GM12872 (cell line): ENCODE results near the gene OXA1L.

Experiments
- TF ChIP-seq, protein P1 (sequence below): IDR thresholded peaks from 3 replicates; pipeline ENCODE4 v1.5.1; 2011; ENCODE audit warnings: low read depth, mild to moderate bottlenecking, low read length, moderate library complexity; ENCODE audit not compliant: insufficient read depth

The OXA1L gene

DNA sequence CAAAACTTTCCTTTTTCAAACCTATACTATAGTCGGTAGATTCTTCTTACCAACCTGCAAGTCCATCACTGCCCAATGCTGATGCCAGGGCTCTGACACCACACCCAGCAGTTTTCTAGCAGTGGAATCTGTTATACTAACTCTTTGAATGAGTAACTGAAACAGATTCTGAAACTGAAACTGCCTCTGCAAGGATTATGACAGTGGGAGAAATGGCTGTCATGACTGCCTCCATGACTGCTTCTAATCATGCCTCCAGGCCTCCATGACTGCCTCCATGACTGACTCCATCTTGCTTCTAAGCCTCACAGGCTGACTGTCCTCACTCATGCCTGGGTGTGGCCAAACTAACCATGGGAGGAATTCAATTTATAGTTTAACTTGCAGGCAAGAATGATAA, 29.4 kb upstream of the OXA1L start:
- TF ChIP-seq, protein P1, sequence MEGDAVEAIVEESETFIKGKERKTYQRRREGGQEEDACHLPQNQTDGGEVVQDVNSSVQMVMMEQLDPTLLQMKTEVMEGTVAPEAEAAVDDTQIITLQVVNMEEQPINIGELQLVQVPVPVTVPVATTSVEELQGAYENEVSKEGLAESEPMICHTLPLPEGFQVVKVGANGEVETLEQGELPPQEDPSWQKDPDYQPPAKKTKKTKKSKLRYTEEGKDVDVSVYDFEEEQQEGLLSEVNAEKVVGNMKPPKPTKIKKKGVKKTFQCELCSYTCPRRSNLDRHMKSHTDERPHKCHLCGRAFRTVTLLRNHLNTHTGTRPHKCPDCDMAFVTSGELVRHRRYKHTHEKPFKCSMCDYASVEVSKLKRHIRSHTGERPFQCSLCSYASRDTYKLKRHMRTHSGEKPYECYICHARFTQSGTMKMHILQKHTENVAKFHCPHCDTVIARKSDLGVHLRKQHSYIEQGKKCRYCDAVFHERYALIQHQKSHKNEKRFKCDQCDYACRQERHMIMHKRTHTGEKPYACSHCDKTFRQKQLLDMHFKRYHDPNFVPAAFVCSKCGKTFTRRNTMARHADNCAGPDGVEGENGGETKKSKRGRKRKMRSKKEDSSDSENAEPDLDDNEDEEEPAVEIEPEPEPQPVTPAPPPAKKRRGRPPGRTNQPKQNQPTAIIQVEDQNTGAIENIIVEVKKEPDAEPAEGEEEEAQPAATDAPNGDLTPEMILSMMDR = no peak

DNA sequence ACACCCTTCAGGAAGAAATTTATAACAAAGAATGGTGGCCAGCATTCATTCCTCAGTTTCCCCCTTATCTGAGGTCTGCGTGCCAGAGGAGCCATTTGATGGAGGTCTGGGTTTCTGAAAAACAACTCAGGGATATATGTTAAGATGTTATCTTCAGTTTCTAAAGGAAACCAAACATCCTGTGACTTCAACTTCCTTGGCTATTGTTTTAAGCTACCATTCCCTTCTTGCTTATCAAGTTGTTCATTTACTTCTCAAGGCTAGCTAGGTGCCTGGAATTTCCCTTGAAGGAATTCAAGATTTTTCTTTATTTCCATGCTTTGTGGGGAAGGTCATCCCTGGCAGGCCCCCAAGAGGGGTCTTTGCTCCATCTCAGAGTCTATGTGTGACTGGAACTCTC, 27.1 kb upstream of the OXA1L start:
- TF ChIP-seq, protein P1 = no peak

DNA sequence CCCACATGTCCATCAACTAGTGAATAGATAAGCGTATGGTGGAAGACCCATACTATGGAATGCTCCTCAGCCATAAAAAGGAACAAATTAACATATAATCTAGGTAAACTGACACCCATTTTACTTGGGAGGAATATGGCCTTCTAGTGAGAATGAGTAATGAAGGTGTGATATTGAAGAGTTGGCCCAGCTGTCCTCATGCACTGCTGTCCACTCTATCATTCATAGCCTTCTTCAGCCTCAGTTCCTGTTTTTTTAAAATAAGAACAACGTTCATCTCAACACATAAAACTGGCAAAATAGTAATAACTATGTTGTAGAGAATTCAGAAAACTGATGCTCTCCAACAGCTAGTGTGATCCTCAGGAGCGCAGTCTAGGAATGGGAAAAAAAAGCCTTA, 26.5 kb upstream of the OXA1L start:
- TF ChIP-seq, protein P1 = no peak

DNA sequence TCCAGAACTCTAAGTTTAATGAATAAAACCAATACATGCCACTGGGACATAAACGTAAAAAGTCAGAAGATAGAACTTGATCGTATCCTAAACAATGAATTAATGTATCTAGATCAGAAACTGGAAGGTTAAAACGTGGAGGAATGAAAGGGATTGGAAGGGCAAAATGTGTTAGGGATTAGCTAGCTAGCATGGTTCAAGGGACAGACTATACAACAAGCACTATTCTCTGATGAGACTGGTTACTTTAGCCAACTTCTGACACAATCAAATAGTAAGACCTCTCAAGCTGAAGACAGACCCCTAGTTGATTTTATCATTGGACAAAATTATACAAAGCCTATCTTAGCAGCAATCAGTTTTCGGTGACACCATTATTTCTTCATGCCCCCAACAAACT, 18.7 kb upstream of the OXA1L start:
- TF ChIP-seq, protein P1 = no peak

DNA sequence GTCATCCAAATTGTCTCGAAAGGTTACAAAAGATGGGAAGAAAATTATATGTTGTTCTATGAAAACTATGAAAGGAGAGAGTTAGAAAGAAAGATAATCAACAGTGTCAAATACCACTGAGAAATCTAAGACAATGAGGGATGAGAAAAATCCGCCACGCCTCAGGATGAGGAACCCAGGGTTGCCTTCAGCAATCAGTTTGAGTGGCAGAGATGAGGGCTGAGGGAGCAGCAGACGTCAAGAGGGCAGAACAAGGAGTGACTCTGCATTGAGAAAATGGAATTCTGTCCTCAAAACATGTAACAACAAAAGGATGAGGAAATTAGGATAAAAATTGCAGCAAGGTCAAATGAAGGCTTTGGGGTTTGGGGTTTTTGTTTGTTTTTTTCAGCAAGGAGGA, 18.3 kb upstream of the OXA1L start:
- TF ChIP-seq, protein P1 = no peak

DNA sequence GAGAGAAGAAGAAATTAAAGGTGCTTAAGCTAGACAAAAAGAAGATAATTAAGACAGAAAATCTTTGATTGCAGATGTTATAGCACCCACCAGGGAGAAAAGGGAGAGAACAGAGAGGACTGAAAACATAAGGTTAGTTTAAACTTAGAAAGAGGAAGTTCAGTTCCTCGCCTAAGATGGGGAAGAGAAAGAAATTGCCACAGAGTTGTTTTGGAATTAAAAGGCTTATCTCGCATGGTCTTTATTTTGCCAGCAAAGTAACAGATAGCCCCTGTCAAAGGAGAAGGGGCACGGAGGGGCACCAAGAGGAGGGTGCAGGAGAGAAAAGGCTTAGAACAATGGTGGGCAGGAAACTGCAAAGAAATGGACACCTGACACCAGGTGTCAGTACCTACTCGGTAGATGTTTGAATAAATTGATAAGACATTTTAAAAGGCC, 17.8 kb upstream of the OXA1L start:
- TF ChIP-seq, protein P1 = no peak; the same call in 2 of the 3 replicates

DNA sequence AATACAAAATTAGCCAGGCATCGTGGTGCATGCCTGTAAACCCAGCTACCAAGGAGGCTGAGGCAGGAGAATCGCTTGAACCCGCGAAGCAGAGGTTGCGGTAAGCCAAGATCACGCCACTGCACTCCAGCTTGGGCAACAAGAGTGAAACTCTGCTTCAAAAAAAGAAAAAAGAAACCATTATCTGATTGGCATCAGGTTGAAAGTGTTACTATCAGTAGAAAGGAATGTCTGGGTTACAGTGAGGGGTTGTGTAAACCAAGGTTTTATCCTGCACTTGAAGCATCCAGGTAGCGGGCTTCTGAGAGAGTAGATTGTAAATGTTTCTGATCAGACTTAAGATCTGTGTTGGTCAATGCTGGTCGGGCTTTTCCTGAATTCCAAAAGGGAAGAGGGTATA, 14.1 kb upstream of the OXA1L start:
- TF ChIP-seq, protein P1 = no peak

DNA sequence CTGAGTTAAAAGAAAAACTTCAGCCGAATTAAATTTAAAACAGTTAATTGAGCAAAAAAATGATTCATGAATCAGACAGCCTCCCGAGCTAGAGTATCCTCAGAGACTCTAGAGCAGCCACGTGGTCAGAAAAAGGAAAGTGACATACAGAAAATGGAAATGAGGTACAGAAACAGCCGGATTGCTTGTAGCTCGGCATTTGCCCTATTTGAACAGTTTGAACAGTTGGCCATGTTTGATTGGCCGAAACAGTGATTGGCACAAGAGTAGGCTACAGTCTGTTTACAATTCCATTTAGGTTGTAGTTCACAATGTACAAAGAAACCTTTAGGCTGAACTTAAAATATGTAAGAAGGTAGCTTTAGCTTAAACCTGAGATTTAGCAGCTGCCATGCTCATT, 12.9 kb upstream of the OXA1L start:
- TF ChIP-seq, protein P1 = no peak
